Ovary (tissue), 9 donors: Measurements from ENCODE around the gene CALD1. TPM values are rescaled to one million over a fixed set of nuclear protein-coding genes. Genes with fewer than 3 reads are reported as not detected.

ENCODE experiments used
- DNase-seq, 5 donors: peaks; one replicate each; pipeline ENCODE4 v3.0.0-alpha.2; 2019 to 2020
- H3K27ac ChIP-seq, 2 donors: fragments of 200-600 bp; one replicate each; pipeline versions ENCODE4 v1.5.1 to v1.8.0; 2019 to 2022
- H3K27me3 ChIP-seq: fragments of 200-600 bp; one replicate; pipeline ENCODE4 v1.8.0; 2022
- H3K36me3 ChIP-seq: fragments of 200-600 bp; sonication (generic); one replicate; pipeline ENCODE4 v1.5.1; 2019
- H3K4me1 ChIP-seq: one replicate; pipeline ENCODE4 v1.8.1; 2013; ENCODE audit warnings: mild to moderate bottlenecking, moderate library complexity; ENCODE audit not compliant: insufficient read depth
- H3K4me3 ChIP-seq: fragments of 200-600 bp; sonication (generic); one replicate; pipeline ENCODE4 v1.5.1; 2017
- H3K9me3 ChIP-seq, 2 donors: fragments of 200-600 bp in 1 of 2; sonication (generic) in 1 of 2; one replicate each; pipeline versions ENCODE4 v1.5.1 to v1.8.1; 2013 to 2019; ENCODE audit warnings: mild to moderate bottlenecking in 1 of 2, moderate library complexity in 1 of 2
- EP300 ChIP-seq: sonication (generic); formaldehyde crosslinking; IDR thresholded peaks from one replicate; pipeline ENCODE4 v1.6.1; 2017; ENCODE audit warnings: antibody characterized with exemption
- POLR2A ChIP-seq: fragments of 450-650 bp; IDR thresholded peaks from one replicate; pipeline ENCODE4 v1.6.1; 2017; ENCODE audit warnings: antibody characterized with exemption, mild to moderate bottlenecking, moderate library complexity
- WGBS, 3 donors: extraction: QIAGEN DNeasy Blood & Tissue Kit in 1 of 3; methylation state at CpG; one replicate each; pipeline versions ENCODE4 v1.1.5 to v1.1.7; 2013 to 2017; 5-methylcytosine and 5-hydroxymethylcytosine counted together
- intact Hi-C, 4 donors: fragments of 100-400 bp; cut with DNase I; formaldehyde crosslinking; loops; one replicate each; pipeline versions ENCODE4 v1.11.0 to v1.15.1; 2022 to 2023
- polyA plus RNA-seq, 2 donors: library from polyadenylated mRNA; stranded (reverse); fragments of 200-250 nt in 1 of 2; fragments of 350-450 nt in 1 of 2; fragmentation: Illumina TruSeq in 1 of 2; extraction: RNeasy Lipid Tissue Mini Kit (QIAGEN cat#74804) in 1 of 2; gene quantifications; one replicate each; pipeline ENCODE4 v1.2.3, GENCODE V29; 2013 to 2014
- total RNA-seq, 7 donors: library from RNA; depleted of rRNA in 2 of 7; stranded (reverse); fragments of >200 nt in 2 of 7; fragmentation: NEBNext Ultra II Directional in 3 of 7; extraction: Animal tissue kit (Norgen Biotek cat#: 25700) in 3 of 7; gene quantifications; one replicate each; pipeline versions ENCODE4 v1.1.0 to v1.2.4, GENCODE V29; 2016 to 2023
- TF ChIP-seq, protein P1 (sequence below), 3 donors: fragments of 450-650 bp in 2 of 3; fragments of 200-600 bp in 1 of 3; IDR thresholded peaks; one replicate each; pipeline versions ENCODE4 v1.5.1 to v1.8.0; 2016 to 2022; ENCODE audit warnings: antibody characterized with exemption in 3 of 3, mild to moderate bottlenecking in 1 of 3
- donor health status: DM: no; HTN: no; CAD: no; lungs with moderate emphysema.
- donor health status: DM: no; HTN: no; CAD: no.
- donor health status: Bipolar disorder and iron deficiency.
- donor health status: DM: yes; HTN: yes; CAD: no.
- donor health status: DM: no; HTN: no; CAD: no.
- donor health status: DM: yes; HTN: yes; CAD: no.

The CALD1 gene
- total and polyA plus RNA-seq, 9 donors = 306 to 697 (median 463) TPM

- H3K27ac ChIP-seq = no peak overlapping the region
- no peaks in the 10 kb centered on the region for H3K27me3 ChIP-seq
- H3K36me3 ChIP-seq = no peaks in the 10 kb centered on the region
- peaks cover 12% of the 10 kb centered on the region for H3K4me1 ChIP-seq
- H3K9me3 ChIP-seq = no peaks in the 10 kb centered on the region
- no peak overlapping the region for H3K4me3 ChIP-seq
- intact Hi-C loops = loop anchor here in 2 of 4 donors (5.0 to 10.0 kb wide), 2 partner anchors 48 to 74 kb away; no protein-coding TSS in a partner anchor
- WGBS, 3 donors = 52 to 65% (median 60%) methylated on average over 4 of the region's 4 CpGs
- TF ChIP-seq EP300 = no peak
- no peak for DNase-seq
Measured at GRCh38 chr7:134740376-134740775, 39.1 kb upstream of the CALD1 start.

GRCh38 chr7:134741907-134742635, 37.4 kb upstream of the CALD1 start:
- TF ChIP-seq POLR2A (no peak), EP300 (no peak)
- TF ChIP-seq, protein P1, sequence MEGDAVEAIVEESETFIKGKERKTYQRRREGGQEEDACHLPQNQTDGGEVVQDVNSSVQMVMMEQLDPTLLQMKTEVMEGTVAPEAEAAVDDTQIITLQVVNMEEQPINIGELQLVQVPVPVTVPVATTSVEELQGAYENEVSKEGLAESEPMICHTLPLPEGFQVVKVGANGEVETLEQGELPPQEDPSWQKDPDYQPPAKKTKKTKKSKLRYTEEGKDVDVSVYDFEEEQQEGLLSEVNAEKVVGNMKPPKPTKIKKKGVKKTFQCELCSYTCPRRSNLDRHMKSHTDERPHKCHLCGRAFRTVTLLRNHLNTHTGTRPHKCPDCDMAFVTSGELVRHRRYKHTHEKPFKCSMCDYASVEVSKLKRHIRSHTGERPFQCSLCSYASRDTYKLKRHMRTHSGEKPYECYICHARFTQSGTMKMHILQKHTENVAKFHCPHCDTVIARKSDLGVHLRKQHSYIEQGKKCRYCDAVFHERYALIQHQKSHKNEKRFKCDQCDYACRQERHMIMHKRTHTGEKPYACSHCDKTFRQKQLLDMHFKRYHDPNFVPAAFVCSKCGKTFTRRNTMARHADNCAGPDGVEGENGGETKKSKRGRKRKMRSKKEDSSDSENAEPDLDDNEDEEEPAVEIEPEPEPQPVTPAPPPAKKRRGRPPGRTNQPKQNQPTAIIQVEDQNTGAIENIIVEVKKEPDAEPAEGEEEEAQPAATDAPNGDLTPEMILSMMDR (IDR thresholded peaks at IDR 0.05) = no peak
- DNase-seq = peak in 3 of 5 donors; percentile 23 to 56 (median 35)
- Histone ChIP-seq H3K4me3 (no peak overlapping the region), H3K27ac (peak overlapping the region; percentile 16 to 85), H3K9me3 (no peaks in the 10 kb centered on the region), H3K27me3 (no peaks in the 10 kb centered on the region), H3K4me1 (peaks cover 16% of the 10 kb centered on the region), H3K36me3 (no peaks in the 10 kb centered on the region)
- intact Hi-C loops = loop anchor here in 2 of 4 donors (5.0 to 10.0 kb wide), 2 partner anchors 50 to 73 kb away; no protein-coding TSS in a partner anchor
- WGBS, 3 donors = 10 to 28% (median 19%) methylated on average over 3 of the region's 3 CpGs

DNA sequence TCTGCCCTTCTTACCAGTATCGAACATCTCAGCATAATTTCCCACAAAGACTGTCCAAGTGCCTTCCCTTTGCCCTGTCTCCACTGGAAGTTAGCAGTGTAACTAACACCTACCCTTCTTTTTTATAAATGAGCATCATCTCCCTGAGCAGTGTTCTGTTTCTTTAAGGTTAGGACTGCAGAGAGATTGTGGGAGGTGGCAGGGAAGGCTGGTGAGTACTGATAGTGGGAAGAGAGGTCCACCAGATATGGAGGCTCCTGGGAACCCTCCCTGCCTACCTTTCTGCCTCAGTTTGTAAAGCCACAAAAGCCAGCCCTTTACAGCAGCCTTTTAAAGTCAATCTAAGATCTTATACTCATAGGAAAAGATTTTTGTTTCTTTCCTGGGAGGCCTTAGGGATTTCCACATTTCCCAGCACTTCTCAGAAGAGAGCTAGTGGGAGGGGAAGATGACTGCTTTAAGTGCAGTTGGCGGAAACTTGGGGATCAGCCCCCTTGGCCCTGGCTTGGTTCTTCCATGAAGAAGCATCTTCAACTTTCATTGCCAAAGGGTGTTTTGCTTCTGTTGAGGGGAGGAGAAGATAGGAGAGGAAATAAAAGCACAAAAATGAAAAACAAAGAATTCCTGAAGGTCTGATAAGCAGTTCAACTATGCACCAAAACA, 36.6 kb upstream of the CALD1 start:
- no peaks in the 10 kb centered on the region for H3K9me3 ChIP-seq
- TF ChIP-seq, protein P1 (IDR thresholded peaks at IDR 0.05) = no peak
- TF ChIP-seq POLR2A (no peak), EP300 (no peak)
- no peaks in the 10 kb centered on the region for H3K27me3 ChIP-seq
- intact Hi-C loops = loop anchor here in 2 of 4 donors (5.0 to 10.0 kb wide), 2 partner anchors 51 to 72 kb away; no protein-coding TSS in a partner anchor
- peak; percentile 74 to 85 (median 82) for DNase-seq
- WGBS, 3 donors = 3 to 10% (median 8%) methylated on average over 2 of the region's 2 CpGs
- no peak overlapping the region for H3K4me3 ChIP-seq
- H3K27ac ChIP-seq = peak overlapping the region; percentile 16 to 85
- H3K4me1 ChIP-seq = peaks cover 16% of the 10 kb centered on the region
- no peaks in the 10 kb centered on the region for H3K36me3 ChIP-seq

GRCh38 chr7:134744569-134744968, 34.9 kb upstream of the CALD1 start:
- no peak overlapping the region for H3K4me3 ChIP-seq
- DNase-seq = no peak
- 37 to 53% (median 46%) methylated on average over 3 of the region's 3 CpGs for WGBS, 3 donors
- no peaks in the 10 kb centered on the region for H3K36me3 ChIP-seq
- H3K4me1 ChIP-seq = peaks cover 16% of the 10 kb centered on the region
- TF ChIP-seq POLR2A = no peak
- no peak for TF ChIP-seq EP300
- TF ChIP-seq, protein P1 (IDR thresholded peaks at IDR 0.05) = no peak
- H3K27me3 ChIP-seq = no peaks in the 10 kb centered on the region
- peak overlapping the region in 1 of 2 donors; percentile 59 for H3K27ac ChIP-seq
- intact Hi-C loops = loop anchor here in 2 of 4 donors (5.0 to 10.0 kb wide), 2 partner anchors 52 to 70 kb away; no protein-coding TSS in a partner anchor
- H3K9me3 ChIP-seq = no peaks in the 10 kb centered on the region
